Breast epithelium (tissue), 4 donors: ENCODE measurements around the gene CDH13. TPM values are rescaled to one million over a fixed set of nuclear protein-coding genes. Genes with fewer than 3 reads are reported as not detected.

Source experiments
- DNase-seq, 2 donors: peaks; one replicate each; pipeline ENCODE4 v3.0.0-alpha.2; 2019; ENCODE audit warnings: low spot score in 2 of 2
- H3K27ac ChIP-seq, 2 donors: fragments of 200-600 bp; sonication (generic) in 1 of 2; one replicate each; pipeline ENCODE4 v1.5.1; 2016 to 2019; ENCODE audit warnings: mild to moderate bottlenecking in 1 of 2
- H3K27me3 ChIP-seq, 2 donors: fragments of 200-600 bp; sonication (generic) in 1 of 2; one replicate each; pipeline versions ENCODE4 v1.5.1 to v1.6.0; 2017 to 2019; ENCODE audit warnings: control low read depth in 1 of 2, mild to moderate bottlenecking in 1 of 2
- H3K36me3 ChIP-seq: fragments of 200-600 bp; one replicate; pipeline ENCODE4 v1.5.1; 2019
- H3K4me1 ChIP-seq, 2 donors: fragments of 200-600 bp; sonication (generic); one replicate each; pipeline ENCODE4 v1.5.1; 2016 to 2019; ENCODE audit warnings: control low read depth in 1 of 2
- H3K4me3 ChIP-seq, 3 donors: fragments of 200-600 bp; sonication (generic); 1 replicate in 2 of 3; 2 replicates in 1 of 3; pipeline ENCODE4 v1.5.1; 2016 to 2019; ENCODE audit warnings: mild to moderate bottlenecking in 3 of 3, moderate library complexity in 2 of 3
- H3K9me3 ChIP-seq, 2 donors: fragments of 200-600 bp; sonication (generic) in 1 of 2; one replicate each; pipeline ENCODE4 v1.5.1; 2016 to 2019; ENCODE audit warnings: control low read depth in 1 of 2
- CTCF ChIP-seq, 3 donors: fragments of 450-650 bp; IDR thresholded peaks; one replicate each; pipeline ENCODE4 v1.5.1; 2016 to 2017; ENCODE audit warnings: antibody characterized with exemption in 3 of 3, mild to moderate bottlenecking in 3 of 3, moderate library complexity in 3 of 3
- POLR2A ChIP-seq: fragments of 450-650 bp; IDR thresholded peaks from one replicate; pipeline ENCODE4 v1.6.1; 2016; ENCODE audit warnings: antibody characterized with exemption, mild to moderate bottlenecking, moderate library complexity
- POLR2AphosphoS5 ChIP-seq, 3 donors: sonication (generic); formaldehyde crosslinking; IDR thresholded peaks; one replicate each; pipeline ENCODE4 v1.6.1; 2017; ENCODE audit warnings: antibody characterized with exemption in 3 of 3
- intact Hi-C: fragments of 100-400 bp; cut with DNase I; formaldehyde crosslinking; loops from one replicate; pipeline ENCODE4 v1.15.1; 2023; ENCODE audit warnings: low total_unique reads
- total RNA-seq, 3 donors: library from RNA; depleted of rRNA; stranded (reverse); fragments of >200 nt; gene quantifications; one replicate each; pipeline ENCODE4 v1.1.0, GENCODE V29; 2016

The CDH13 gene
- total RNA-seq, 3 donors from 2014 or later, result 6.0 to 13.1 (median 11.5) TPM

DNA sequence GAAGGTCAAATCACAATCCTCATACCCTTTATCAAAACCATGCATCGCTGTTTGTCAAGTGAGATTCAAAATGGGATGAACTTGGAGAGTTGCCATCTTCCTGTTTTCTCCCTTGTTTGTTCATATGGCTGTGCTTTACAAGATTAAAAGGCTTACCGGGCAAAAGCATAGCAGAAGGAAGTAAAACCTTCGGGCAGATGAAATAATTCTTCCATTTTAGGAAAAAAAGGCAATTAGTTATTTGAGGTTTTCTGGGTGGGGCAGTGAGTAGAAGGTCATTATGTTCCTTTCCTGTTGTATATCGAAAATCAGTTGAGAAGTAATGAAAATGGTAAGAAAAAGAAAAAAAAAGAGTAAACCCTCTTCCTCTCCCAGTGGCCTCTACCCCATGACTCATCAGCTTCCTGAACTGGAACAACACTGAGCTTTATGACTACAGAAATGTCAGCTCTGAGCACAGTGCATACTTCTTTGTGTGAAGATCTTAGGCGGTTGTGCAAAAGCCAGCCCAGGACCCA, 369.2 kb downstream of the CDH13 start:
- H3K36me3 ChIP-seq, result no peaks in the 10 kb centered on the region
- H3K27ac ChIP-seq, result no peak overlapping the region
- TF ChIP-seq CTCF (IDR thresholded peaks at IDR 0.05) (no peak), POLR2A (no peak), POLR2AphosphoS5 (IDR thresholded peaks at IDR 0.05) (no peak)
- H3K9me3 ChIP-seq, result no peaks in the 10 kb centered on the region
- H3K4me1 ChIP-seq, result no peaks in the 10 kb centered on the region
- no peak overlapping the region for H3K4me3 ChIP-seq
- no peaks in the 10 kb centered on the region for H3K27me3 ChIP-seq
- intact Hi-C loops, result no loop called here
- DNase-seq, result no peak

DNA sequence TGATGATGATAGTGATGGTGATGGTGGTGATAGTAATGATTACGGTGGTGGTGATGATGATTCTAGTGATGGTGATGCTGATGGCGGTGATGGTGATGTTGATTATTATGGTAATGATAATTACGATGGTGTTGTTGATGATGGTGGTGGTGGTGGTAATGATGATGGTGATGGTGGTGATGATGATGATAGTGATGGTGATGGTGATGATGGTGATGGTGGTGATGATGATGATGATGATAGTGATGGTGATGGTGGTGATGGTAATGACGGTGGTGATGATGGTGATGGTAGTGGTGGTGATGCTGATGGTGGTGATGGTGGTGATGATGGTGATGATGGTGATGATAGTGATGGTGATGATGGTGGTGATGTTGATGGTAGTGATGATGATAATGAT, 370.0 kb downstream of the CDH13 start:
- Histone ChIP-seq H3K4me1 (no peaks in the 10 kb centered on the region), H3K27me3 (no peaks in the 10 kb centered on the region), H3K4me3 (no peak overlapping the region), H3K27ac (no peak overlapping the region), H3K36me3 (no peaks in the 10 kb centered on the region), H3K9me3 (no peaks in the 10 kb centered on the region)
- TF ChIP-seq POLR2A (no peak), POLR2AphosphoS5 (IDR thresholded peaks at IDR 0.05) (no peak), CTCF (IDR thresholded peaks at IDR 0.05) (no peak)
- DNase-seq, result no peak
- intact Hi-C loops, result no loop called here

DNA sequence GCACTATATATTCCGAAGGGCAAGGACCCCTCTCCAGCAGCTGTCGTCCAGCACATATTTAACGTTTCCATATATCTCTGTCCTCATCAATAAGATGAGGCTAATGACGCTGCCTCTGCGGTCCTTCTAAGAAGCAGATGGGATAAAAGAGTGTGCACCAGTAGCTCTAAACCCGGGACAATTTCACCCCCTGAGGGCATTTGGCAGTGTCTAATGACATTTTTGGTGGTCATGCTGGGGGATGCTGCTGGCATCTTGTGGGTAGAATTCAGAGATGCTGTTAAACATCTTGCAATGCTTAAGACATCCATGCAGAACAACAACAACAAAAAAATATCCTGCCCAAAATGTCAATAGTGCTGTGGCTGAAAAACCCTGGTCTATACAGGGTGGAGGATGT, 372.9 kb downstream of the CDH13 start:
- no peak for TF ChIP-seq CTCF (IDR thresholded peaks at IDR 0.05)
- TF ChIP-seq POLR2AphosphoS5 (IDR thresholded peaks at IDR 0.05), result no peak
- TF ChIP-seq POLR2A, result no peak
- Histone ChIP-seq H3K9me3 (no peaks in the 10 kb centered on the region), H3K4me1 (no peaks in the 10 kb centered on the region), H3K27me3 (no peaks in the 10 kb centered on the region), H3K4me3 (no peak overlapping the region), H3K27ac (no peak overlapping the region), H3K36me3 (no peaks in the 10 kb centered on the region)
- intact Hi-C loops, result no loop called here
- no peak for DNase-seq

DNA sequence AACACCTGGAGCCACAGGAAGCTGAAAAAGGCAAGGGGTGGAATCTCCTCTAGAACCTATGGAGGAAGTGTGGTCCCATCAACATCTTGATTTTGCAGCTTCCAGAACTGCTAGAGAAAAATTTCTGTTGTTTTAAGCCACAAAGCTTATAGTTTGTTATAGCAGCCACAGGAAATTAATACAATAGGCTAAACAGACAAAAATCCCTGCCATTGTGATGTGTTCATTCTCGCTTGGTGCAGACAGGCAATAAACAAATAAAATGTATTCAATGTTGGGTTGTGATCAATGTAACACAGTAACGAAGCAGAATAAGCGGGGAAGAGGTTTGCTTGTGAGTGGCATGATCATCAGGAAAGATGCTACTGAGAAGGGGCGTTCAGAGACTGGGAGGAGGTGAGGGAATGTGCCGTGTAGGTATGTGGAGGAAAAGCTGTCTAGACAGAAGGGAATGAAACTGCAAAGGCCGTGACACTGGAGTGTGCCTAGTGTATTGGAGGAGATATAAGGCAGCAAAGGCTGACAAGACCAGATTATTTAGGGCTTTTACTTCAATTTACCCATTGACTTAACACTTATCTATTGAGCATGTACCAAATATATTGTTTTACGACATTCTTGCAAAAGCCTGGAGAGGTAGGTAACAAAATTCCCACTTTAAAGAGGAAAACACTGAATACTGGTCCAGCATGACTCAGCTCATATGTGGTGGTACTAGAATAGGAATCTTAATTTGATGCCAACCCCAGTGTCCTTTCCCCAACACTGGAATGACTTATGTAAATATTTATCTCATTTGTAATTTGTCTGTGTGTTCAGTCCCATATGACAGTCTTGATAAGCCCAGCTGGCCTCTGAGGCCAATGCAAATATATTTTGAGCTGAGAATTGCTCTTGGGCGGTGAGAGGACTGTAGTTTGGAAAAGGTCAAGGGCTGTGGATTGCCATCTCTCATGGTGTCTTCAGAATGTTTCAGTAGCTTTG, 375.9 kb downstream of the CDH13 start:
- TF ChIP-seq POLR2AphosphoS5 (IDR thresholded peaks at IDR 0.05) (no peak), POLR2A (no peak), CTCF (IDR thresholded peaks at IDR 0.05) (no peak)
- H3K9me3 ChIP-seq, result no peaks in the 10 kb centered on the region
- intact Hi-C loops, result no loop called here
- H3K36me3 ChIP-seq, result no peaks in the 10 kb centered on the region
- no peaks in the 10 kb centered on the region for H3K4me1 ChIP-seq
- no peak overlapping the region for H3K4me3 ChIP-seq
- H3K27ac ChIP-seq, result no peak overlapping the region
- DNase-seq, result no peak
- H3K27me3 ChIP-seq, result no peaks in the 10 kb centered on the region
